ENCODE measurements around the gene SMAD7.

The SMAD7 gene

GRCh38 chr18:48914581-48915251 lies 36.0 kb downstream of the SMAD7 start:
- DNase-seq (ENCODE audit: low spot score) = no peak

DNA sequence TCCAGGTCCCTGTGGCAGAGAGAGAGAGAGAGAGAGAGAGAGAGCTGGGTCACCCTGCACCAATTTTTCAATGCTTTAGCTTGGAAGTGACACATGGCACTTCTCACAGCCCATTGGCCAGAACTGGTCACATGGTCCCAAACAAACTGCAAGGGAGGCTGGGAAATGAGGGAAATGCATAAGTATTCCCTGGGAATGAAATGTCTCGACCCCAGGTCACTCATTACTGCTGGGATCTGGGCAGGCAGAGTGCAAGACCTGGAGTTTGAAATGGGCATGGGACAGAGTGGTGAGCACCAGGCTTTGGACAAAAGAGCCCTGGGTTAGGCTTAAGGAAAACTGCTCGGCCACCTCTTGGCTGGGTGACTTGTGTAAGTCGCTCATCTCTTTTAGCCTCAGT lies 37.0 kb downstream of the SMAD7 start:
- DNase-seq (ENCODE audit: low spot score) = no peak

GRCh38 chr18:48913201-48913600 lies 37.6 kb downstream of the SMAD7 start:
- no peak for DNase-seq (ENCODE audit: low spot score)

DNA sequence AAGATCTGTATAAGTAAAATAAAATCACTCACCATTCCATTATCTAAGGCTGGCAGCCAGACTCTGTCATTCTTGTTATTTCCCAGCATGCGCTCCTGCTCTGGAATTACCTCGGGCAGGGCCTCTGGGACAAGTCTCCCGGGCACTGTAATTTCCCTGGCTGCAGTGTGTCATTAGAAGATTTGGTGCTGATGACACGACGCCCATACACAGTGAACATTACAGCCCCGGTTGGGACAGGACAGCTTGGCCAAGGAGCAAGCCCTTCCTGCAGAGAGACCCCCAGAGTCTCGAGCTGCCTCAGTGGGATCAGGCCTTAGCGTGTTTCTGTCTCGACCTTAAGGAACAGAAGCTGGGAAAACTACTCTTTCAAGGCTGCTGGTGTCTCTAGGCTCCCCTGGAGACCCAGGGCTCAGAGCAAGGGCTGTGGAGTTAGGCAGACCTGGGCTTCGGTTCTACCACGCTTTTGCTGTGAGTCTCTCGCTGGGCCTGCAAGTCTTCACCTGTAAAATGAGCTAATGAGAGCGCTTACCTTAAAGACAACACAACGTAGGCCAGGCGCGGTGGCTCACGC lies 39.7 kb downstream of the SMAD7 start:
- no peak for DNase-seq (ENCODE audit: low spot score)

- no peak for DNase-seq (ENCODE audit: low spot score)
These were observed 41.0 kb downstream of the SMAD7 start for GRCh38 chr18:48909721-48910120.

- DNase-seq (ENCODE audit: low spot score) = no peak
These were observed 41.8 kb downstream of the SMAD7 start for GRCh38 chr18:48908916-48909315.

DNA sequence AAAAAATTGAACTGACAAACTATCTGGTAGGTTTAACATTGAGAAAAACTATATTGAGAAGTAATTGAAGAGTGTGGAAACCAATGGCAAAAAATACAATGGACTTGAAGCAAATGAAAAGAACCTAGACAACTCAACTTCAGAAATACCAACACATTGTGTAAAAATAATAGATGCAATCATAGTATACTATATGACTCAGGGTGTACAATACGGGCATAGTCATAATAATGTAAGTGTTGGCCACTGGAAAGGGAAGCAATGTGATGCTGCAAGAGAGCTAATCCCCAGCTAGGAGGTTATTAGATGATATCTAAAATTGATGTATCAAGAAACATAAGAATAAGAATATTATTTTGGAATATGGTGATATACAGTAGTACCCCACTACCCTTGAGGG lies 45.3 kb downstream of the SMAD7 start:
- no peak for DNase-seq (ENCODE audit: low spot score)

GRCh38 chr18:48904847-48905394 lies 45.8 kb downstream of the SMAD7 start:
- no peak for DNase-seq (ENCODE audit: low spot score)

DNA sequence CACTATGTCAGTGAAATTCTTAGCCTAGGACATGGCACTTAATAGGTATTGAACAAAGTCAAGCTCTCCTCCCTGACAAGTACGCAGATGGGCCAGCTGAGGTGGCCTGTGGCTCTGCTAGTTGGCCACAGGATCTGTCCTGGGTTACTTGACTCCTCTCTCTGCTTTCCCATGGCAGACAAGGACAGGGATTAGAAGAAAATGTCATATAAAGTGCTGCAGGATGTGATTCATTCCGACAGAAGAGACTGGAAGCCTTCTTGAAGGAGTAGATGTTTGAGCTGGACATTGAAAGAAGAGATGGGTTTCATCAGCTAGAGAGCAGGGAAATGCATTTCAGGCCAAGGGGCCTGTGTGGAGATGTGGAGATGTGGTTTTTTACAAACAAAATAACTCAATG lies 46.7 kb downstream of the SMAD7 start:
- no peak for DNase-seq (ENCODE audit: low spot score)

GRCh38 chr18:48902856-48903601 lies 47.7 kb downstream of the SMAD7 start:
- DNase-seq (ENCODE audit: low spot score) = no peak

DNA sequence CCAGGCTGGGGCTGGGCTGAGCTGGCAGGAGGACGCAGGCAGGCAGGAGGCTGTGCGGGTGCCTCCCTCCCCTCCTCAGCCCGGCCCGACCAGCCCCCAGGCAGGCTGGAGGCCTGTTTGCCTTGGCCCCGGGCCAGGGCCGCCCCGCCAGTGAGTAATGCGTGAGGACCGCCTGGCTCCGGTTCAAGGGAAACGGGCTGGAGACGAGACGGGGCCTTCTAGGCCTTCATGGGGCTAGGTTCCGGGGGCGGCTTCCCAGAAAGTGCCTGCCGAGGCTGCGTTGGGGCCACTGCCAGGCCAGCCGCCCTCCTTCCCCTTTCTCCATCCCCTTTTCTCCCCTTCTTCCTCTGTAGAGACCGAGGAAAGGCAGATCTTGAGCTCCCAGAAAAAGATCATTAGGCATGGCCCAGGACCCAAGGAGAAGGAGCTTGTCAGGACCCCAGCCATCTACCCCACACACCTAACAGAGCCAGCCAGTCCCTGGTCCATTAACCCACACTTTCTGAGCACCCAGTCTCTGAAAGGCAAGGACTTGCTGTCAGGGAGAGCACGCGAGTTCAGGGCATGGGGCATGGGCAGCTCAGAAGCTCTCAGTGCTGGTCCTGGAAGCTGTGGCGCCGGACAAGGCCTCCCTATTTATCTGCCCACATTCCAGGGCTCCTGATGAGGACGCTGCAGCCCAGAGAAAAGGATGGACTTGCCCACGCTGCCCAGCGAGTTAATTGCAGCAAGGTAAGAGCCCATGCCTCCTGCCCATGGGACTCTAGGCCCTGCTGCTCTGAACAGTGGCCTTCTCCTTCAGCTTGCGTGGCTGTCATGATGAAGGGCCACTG lies 48.5 kb downstream of the SMAD7 start:
- DNase-seq (ENCODE audit: low spot score) = no peak

DNA sequence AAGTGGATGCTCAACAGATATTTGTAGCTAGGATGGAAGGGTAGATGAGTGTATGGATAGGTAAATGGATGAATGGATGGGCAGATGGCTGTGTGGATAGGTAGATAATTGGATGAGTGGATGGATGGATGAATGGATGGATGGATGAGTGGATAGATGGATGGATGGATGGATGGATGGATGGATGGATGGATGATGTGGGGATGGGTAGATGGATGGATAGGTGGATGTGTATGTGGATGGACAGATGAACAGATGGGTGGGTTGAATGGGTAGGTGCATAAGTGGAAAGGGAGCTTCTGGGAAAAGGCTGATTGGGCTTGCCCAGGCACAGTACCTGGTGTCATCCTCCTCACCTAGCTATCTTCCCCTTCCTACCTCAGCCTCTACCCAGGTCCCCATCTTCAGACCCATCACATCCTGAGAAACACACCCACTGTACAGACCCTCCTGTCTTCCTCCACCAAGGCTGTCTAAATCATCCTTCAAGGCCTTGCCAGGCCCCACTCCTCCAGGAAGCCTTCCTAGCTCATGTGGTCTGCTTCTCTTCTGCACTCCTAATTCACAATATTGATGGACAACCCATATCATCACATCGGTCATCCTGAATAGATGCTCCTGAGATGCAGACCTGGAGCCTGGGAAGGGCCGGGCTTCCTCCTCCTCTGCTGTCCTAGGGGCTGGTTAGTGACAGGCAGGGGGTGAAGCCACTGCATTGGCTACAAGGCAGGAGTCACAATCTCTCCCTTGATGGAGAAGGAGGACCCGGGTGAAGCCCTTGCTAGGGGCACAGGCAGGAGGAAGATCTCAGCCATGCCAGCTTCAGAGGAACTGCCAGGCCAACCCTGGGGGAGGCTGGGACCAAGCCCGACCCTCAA lies 49.4 kb downstream of the SMAD7 start:
- no peak for DNase-seq (ENCODE audit: low spot score)

DNA sequence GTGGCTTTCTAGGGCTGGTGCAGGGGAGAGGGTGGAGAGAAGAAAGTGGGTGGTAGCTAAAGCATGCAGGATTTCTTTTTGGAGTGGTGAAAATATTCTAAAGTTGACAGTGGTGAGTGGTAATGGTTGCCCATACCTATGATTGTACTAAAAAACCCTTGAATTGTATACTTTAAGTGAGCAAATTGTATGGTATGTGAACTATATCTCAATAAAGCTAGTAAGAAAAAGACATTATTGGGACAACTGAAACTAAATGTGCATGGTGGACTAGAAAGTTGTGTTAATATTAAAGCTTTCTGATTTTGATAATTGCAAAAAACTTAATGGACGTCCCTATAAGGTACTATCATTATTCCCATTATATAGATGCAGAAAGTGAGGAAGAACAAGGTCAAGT lies 50.3 kb downstream of the SMAD7 start:
- no peak for DNase-seq (ENCODE audit: low spot score)

GRCh38 chr18:48899558-48900174 lies 51.1 kb downstream of the SMAD7 start:
- no peak for DNase-seq (ENCODE audit: low spot score)

DNA sequence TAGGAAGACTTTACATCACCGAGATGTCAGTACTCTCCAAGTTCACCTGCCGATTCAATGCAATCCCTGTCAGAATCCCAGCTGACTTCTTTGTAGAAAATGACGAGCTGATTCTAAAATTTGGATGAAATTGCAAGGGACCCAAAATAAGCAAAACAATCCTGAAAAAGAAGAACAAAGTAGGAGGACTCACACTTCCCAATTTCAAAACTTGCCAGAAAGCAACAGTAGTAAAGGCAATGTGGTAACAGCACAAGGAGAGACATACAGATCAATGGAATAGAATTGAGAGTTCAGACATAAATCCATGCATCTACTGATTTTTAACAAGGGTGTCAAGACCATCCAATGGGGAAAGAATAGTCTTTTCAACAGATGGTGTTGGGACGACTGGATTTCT lies 52.2 kb downstream of the SMAD7 start:
- DNase-seq (ENCODE audit: low spot score) = no peak

DNA sequence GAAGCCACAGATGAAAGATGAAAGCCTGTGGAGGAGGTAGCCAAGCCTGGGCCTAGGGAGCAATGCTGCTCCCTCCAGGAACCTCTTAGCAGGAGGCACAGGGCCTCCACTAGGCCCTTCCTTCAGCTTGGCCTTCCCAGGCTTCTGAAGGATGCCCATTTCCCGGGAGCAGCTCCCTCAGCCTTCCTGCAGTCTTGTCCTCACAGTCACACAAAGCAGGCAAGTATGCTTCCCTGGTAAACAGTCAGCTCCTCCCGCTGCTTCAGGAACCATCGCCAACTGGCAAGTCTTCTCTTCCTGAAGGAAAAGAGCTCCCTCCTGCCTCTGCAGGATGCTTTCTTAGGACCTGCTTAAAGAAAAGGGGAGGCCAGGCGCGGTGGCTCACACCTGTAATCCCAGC lies 53.2 kb downstream of the SMAD7 start:
- DNase-seq (ENCODE audit: low spot score) = no peak

DNA sequence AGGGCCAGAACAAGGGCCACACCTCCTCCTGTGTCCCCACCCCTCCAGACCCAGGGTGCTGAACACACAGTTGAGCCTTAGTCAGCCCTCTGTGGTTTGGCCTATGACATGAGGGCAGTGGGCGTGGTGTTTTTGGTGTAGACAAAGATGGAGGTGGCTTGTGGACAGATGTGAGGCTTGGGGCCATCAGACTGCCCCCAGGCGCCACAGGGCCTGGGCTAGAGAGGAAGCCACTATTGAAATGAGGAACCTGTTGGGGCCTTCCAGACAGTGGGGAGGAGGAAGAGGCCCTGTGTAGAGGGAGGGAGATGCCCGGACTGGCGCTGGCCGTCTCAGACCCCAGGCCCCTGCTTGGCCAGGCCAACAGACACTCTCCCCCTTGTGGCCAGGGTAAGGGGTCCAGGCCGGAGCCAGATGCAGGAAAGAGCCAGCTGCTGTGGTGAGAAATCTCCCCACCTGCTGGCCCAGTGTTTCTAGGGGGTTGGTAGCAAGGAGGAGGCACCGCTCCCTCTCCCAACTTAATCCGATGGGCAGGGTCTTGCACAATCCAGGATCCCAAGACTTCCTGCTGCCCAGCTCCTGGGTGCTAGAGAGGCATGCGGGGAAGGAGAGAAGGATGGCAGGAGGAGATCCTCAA lies 53.8 kb downstream of the SMAD7 start:
- no peak for DNase-seq (ENCODE audit: low spot score)

- DNase-seq (ENCODE audit: low spot score) = no peak
These were observed 54.4 kb downstream of the SMAD7 start for GRCh38 chr18:48896326-48896874.

DNA sequence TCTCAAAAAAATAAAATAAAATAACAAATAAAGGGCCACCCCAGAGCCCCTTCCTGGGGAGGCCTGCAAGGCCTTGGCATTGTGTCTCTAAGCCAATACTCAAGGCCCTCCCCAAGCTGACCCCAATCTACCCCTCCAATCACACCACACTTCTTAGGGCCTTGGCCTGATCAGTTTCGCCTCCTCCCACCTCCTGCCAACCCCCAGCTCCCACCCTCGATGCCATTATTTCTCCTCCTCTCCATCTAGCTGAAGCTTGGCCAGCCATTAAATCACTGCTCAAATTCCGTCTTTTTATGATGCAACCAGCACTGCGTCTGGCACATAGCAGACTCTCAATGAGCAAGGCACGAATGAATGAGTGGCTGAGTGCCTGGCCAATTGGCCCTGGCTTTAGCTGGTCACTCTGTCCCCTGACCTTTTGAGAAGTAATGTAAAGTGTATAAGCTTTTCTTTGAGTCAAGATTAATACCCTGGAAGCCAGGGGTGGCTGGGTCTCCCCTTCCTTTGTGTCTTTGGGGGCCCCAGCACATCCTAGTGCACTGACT lies 55.9 kb downstream of the SMAD7 start:
- DNase-seq (ENCODE audit: low spot score) = no peak

All from COLO829 (cell line).